Endometrial microvascular endothelial cells (primary cell): ENCODE results near the gene C5. TPM values are rescaled to one million over a fixed set of nuclear protein-coding genes. Genes with fewer than 3 reads are reported as not detected.

ENCODE experiments used
- in situ Hi-C: cut with HindIII; loops from 2 replicates; pipeline ENCODE4 v1.10.0; 2017; ENCODE audit warnings: low sequenced_read_pairs, low pct_unique_long_range_greater_than_20kb; ENCODE audit errors: inconsistent ontology term
- total RNA-seq: library from RNA; depleted of rRNA; stranded (reverse); fragments of >200 nt; gene quantifications from one replicate; pipeline ENCODE4 v1.2.3, GENCODE V29; 2015; ENCODE audit errors: inconsistent ontology term

C5 gene
- total RNA-seq, 1 donor from 2014 or later = 1.4 TPM

DNA sequence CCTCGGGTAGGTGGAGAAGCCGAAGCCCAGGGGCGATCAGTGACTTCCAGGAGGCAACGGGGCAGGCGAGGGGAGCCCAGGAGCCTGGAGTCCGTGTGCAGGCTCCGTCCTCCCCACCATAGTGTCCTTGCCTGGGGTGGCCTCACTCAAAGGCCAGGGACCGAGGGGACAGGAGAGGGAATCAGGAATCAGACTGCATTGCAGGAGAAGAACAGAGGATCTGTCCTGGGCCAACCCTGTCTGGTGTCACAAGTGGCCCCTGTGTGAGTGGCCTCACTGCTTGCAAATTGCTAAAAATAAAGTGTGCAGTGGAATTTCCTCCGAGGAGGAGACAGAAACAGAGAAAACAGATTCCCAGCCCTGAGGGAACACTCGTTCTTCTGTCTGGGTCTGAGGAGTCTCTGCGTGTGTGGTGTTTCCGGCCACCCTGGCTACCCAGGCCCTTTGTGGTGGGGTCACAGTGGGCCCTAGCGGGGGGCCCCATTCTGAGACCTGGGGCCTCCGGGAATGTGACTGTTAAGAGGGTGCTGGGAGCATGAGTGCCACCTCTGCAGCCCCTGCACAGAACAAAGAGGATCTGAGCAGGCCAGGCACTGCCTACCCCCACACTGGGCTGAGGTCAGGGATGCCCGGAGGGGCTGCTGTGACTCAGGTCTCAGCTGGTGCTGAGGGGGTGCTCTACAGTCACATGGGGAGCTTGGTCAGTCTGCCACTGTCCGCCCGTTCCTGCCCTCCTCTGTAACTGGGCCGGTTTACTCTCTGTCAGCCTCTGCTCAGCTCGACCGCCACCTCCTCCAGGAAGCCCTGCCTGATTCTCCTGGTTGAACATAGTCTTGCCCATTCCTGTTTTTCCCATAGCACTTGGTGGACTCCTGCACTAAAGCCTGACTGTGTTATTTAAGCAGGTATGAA is 130.9 kb downstream of the C5 start:
- in situ Hi-C loops = no loop called here

DNA sequence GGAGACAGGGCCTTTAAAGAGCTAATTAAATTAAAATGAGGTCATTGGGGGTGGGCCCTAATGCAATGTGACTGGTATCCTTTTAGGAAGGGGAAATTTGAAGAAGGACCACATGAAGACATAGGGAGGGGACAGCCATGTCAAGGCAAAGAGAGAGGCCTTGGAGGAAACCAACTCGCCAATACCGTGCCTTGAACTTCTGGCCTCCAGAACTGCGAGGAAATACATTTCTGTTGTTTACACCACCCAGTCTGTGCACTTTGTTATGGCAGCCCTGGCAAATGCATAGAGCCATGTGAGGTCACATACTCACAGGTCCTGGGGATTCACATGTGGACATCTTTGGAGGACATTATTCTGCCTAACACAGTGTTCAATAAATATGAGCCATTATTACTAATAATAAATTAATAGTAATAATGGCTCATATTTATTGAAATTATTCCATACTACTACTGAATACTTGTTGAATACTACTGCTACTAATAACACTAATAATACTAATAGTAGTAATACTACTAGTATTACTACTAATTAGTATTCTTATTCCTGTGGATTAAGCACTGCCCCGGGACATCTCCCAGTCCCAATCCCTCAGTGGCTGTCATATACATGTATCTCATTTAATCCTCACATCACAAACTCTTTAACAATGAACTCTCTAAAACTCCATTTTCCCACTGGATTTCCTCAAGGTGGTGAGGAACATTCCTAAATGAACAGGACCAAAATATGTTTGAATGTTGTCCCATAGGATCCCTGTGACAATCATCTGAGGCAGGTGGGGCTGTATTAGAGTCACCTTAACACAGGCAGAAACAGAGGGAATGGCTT is 131.9 kb downstream of the C5 start:
- in situ Hi-C loops = no loop called here

DNA sequence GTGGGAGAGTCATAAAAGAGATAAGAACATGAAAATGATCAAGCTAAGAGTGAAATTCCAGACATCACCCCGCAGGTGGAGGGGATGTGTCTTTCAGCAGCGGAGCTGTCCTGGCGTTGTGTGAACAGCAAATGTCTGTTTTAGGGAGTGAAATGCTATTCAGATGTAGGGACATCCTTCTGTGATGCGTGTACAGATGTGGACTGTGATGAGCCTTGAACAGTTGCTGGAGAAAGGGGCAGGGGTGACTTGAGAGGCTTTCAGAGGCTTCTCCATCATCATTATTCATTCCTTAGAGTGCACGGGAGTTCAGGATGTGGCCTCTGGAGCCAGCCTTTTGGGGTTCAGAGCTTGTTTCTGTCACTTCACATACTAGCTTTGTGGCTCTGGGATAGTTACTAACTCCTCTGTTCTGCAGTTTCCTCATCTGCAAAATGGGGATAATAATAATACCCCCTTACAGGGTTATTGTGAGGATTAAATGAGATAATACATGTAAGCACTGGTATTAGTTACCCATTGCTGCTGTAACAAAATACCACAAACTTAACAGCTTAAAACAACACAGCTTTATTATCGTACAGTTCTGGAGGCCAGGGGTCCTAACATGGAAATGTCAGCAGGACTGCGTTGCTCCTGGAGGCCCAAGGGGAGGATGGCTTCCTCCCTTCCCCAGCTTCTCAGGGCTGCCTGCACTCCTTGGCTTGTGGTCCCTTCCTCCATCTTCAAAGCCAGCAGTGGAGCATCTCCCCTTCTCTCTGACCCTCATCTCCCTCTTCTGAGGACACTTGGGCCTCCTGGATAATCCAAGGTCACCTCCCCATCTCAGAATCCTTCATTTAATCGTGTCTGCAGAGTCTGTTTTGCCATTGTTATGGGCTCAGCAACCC is 132.8 kb downstream of the C5 start:
- in situ Hi-C loops = no loop called here

DNA sequence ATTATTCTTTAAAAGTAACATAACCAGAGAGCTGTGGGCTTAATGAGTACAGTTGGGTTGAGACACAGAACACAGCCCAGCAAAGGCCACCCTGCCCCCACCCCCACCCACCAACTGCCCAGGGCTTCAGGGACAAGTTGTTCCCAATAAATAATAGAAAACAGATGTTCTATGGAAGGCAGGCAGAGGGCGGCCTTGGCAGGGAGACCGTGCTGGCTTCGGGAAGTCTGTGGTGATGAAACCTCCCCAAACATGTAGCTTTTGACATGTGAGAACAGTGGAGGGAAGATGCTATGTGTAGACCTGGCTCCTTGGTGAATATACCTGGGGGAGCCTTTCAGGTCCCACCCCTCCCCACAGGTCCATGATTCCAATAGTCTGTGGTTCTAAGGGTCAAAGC is 133.5 kb downstream of the C5 start:
- in situ Hi-C loops = no loop called here

DNA sequence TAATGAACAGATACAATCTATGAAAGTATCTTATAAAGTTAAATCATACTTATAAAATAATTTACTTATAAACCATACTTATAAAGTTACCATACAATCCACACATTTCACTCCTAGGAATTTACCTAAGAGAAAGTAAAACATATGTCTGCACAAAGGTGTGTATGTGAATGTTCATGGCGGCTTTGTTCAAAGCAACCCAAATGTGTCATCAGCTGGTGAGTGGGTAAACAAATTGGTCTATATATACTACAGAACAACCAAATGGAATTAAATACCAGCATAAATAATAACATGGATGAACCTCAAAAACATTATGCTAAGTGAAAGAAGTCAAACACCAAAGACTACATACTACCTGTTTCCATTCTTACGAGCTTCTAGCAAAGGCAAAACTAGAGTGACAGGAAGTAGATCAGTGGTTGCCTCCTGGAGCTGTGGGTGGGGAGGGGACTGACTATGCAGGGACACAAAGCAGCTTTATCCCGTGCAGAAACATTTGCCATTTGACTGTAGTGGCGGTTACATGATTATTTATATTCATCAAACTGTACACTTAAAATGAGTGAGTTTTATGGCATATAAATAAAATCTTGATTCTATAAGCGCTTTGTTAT is 134.1 kb downstream of the C5 start:
- in situ Hi-C loops = no loop called here

DNA sequence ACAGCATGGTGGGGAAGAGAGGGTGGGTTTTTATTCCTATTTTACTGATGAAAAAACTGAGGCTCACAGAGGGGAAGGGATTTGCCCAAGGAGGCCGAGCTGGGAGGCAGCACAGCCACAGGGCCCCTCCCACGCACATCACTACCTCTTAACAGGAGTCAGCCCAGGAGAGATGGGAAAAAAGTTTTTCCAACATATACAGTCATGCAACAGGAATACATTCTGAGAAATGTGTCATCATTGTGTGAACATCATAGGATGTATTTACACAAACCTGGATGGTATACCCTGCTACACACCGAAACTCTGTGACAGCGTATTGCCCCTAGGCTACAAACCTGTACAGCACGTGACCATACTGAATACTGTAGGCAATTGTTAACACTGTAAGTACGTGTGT is 135.1 kb downstream of the C5 start:
- in situ Hi-C loops = no loop called here

DNA sequence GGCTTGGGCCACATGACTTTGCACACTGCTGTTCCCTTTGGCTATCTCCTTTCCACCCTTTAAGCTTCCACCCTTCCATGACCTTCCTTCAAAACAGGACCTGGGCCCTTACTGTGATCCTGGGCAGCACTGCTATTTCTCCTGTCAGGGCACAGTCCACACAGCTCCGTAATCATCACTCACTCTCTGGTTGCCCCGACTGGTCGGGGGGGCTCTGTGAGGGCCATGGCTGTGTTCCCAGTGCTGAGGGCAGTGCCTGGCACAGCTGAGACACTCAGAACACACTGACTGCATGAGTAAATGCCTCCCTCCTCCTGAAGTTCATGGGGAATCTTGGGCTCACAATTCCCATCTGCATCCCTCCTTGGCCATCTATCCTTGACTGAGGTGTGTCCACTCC is 135.7 kb downstream of the C5 start:
- in situ Hi-C loops = no loop called here

DNA sequence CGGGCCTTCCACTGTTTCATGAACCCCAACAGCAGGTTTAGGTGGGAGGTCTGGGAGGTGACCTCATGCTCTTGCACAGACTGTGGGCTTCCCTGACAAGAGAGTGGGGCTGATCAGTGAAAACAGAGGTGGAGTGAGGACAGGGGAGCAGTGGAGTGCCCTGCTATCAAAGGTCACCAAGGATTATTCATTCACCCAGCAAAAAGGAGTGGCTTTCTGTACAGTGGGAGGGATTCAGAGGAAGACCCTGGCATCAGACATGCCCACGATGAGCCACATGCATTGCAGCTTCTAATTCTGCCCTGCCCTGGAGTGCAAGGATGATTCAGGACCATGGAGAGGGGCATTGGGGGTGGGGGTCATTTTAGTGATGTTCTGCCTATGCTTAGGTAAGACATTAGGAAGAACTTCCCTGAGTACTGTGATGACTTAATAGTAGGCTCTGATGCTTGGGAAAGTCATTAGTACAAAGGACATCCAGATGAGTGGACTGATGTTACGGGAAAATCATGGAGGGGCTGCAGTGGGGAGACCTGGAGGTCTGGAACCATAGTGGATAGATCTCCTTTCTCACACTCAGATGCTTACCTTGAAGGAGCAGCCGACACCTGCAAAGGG is 136.3 kb downstream of the C5 start:
- in situ Hi-C loops = no loop called here

DNA sequence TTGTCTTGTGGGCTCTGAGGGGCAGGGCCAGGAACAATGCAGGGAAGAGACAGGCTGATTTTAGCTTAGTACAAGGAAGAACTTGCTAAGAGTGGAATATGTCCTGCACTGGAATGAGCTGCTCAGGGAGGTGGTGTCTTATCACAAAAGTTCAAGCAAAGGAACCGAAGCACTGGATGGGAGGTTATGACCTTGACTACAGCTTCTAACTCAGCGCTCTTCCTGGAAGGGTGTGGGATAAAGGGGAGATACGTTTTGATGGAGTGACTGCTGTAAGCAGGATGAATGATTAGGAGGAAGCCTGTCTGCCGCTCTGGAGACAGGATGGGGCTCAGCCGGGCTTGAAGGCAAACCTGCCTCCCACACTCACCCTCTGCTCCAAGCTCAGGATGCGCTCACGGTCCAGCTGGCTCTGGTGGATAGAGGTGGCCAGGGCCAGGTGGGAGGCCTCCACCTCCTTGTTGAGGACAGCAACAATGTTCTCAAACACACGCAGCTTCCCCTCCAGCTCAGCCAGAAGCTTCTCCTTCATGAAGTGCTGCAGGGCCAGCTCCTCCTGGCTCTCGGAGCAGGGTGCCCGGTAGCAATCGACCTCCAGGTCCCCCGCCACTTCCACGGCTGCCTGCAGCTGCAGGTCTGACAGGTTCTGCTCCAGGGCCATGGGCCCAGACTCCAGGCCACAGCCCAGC is 137.0 kb downstream of the C5 start:
- in situ Hi-C loops = no loop called here

DNA sequence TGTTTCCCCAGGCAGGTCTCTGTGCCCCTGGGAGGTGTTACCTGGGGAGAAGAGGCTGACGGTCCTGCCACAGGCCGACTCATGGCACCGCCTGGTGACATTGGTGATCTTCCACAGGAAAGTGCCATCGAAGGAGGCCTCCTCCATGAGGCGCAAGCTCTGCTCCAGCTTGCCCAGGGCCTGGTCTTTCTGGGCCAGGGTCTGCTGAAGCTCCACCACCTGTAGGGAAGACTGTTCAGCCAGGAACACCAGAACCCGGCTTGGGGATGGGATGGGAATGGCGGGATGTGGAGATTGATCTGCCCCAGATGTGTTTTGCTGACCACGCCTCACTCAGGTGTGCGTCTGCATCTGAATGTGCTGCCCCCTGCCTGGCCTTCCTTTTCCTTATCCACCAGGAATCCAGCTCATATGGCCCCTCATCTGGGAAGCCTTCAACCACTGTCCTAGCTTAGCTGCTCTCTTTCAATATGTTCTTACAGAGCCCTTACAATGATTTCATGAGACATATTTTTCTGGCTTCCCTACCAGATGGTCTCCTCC is 138.7 kb downstream of the C5 start:
- in situ Hi-C loops = no loop called here

DNA sequence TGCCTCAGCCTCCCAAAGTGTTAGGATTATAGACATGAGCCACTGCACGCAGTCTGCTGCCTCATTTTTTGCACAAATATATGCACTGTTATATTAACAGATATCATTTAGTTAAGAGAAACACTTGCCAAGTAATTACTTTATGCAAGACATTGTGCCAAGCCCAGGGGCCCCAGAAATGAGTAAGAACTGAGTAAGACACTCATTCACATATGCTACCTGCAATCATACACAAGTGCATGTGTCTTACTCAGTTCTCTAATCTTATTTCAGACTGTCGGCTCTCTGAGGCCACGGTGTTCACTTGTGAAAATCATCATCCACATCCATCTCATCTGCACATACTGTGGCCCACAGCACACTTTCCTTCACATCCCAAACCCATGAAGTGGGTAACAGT is 139.4 kb downstream of the C5 start:
- in situ Hi-C loops = no loop called here

DNA sequence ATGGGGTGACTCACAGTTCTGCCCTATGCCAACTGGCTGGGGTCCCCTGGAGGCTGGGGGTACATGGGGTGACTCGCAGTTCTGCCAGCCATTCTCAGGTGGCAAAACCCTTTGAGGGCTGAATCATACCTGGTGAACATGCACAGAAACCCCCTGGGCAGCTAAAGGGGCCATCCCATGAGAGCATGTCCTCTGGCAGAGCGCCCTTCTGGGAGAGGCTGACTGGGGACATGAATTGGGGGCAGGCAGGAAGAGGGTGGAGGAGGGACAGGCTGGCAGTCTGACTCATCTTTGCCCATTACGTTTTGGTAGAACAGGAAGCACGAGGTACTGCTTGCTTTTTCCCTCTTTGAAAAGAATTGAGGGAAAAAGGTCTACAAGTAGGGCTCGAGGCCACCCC is 140.2 kb downstream of the C5 start:
- in situ Hi-C loops = no loop called here

DNA sequence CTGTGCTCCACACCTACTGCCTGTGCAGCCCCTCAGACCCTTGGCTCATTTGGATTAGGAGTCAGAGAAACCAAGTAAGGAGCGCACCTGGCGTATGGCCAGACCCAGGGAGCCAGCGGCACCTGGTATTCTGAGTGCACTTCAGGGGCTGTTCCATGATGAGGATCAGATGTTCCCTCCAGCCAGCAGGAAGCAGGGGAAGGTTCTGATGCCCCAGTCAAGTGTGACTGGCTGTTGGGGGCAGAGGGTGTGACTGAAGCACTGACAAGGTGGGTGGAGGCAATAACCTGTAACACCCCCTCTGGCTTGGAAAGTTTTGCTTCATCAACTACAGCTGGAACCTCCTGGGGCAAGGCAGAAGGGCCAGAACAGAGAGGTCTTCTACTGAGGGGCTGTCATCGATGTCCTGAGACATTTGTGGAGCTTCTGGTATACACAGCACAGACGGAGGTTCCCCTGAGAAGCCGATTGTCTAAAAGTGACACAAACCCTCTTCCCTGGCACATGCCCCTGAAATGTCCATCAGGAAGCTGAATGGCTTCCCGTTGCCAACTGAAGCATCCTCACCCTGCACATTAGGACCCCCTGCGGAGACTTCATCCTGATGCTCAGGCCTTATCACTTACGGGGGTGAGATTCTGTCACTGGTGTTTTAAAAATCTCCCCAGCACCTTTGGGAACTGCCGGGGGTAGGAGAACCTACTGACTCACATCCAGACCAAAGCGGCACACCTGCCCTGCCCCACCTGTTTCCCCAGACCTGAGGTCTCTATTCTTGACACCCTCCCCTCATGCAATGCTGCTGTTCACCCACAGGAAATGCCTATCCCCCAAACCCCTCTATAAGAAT is 144.5 kb downstream of the C5 start:
- in situ Hi-C loops = no loop called here

DNA sequence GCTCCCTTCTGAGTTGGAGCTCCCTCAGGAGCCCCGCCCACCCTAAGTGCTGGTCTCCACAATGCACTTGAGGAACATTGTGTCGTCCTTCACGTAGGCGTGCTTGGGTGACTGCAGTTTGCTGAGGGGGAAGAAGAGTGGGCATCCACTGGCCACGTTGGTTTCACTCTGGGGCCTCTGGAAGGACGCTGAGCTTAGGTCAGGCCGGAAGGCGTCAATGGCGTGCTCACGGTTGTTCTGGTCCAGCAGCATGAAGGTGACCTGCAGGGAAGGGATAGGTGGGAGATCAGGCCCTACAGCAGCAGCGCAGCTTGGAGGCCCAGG is 145.1 kb downstream of the C5 start:
- in situ Hi-C loops = no loop called here

DNA sequence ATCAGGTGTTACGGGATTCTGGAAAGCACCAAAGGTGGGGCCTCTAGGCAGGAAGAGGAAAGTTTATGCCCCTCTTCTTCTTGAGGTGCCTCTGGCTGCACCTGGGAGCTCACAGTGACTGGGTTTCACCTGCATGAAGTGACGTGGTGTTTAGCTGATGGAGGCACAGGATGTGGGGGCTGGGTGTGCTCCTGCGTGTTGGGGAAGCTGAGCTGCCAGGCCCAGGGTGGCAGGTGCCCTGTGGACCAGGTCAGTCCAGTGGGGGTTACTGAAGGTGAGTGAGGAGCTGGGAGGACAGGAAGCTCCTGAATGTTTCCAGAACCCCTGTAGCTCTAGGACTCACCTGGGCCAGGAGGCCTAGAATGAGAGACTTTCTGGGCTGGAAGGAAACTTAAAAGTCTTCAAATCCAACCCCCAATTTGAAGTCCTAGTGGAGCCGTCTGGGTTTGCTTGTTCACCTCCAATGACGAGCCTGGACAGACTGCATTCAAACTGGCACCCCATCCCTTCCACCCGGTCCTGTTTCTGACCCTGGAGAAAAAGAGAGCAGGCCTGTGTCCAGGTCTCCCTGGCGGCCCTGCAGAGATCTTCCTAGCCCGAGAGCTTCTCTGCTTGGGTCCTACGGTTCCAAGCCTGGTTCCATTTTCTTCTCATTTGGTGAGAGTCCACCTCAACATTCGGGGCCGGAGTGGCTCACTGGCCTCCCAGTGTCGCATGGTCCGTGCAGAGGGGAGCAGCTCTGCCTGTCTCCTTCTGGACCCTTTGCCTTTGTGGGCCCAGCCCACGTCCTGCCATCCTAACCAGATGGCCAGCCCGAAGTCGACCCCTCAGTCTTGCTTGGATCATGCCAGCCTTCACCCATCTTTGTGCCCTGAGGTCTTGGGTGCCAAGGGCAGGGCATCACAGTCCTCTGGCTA is 145.8 kb downstream of the C5 start:
- in situ Hi-C loops = no loop called here
